ENCODE results near the gene FABP7.

The FABP7 gene

DNA sequence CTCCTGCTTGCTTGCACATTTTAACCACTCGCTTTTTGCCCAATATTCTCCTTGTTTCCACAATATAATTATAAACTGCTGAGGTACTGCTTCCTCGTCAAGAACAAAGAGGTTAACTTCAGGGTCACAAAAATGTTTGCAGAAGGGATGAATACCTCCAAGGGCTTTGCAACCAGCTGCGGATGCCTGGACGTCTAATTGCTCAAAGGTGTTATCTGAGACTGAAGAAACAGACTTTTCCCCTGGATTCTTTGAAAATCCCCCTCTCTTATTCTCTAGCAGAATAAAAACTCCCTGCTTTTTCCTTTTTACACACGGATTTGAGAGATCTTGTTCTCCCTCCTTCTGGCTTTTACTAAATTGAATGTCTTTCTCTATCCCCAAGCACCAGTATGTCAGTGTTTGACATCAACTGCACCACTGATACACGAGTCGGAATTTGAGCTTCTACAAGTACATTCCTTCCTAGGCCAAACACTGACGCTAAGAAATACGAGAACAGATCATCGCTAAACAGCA, 9.2 kb downstream of the FABP7 start:
- TF ChIP-seq CTCF (conservative IDR thresholded peaks at IDR 0.05; ENCODE audit: low read depth, low read length), result no peak
- H3K4me3 ChIP-seq (ENCODE audit: low read length), result peak overlapping the region; percentile 89
- DNase-seq (ENCODE audit: low read depth), result no peak

- peak within 1 kb of the TSS; percentile 89 for H3K4me3 ChIP-seq (ENCODE audit: low read length)
- DNase-seq (ENCODE audit: low read depth), result no peak
- peak; percentile 43 for TF ChIP-seq CTCF (conservative IDR thresholded peaks at IDR 0.05; ENCODE audit: low read depth, low read length)
These were observed 9.9 kb downstream of the FABP7 start, which contains the start of gene SMPDL3A for GRCh38 chr6:122789182-122790027. Gene SMPDL3A (plus strand): TSS chr6:122789258. CDS start chr6:122789347, 89 bp downstream.

DNA sequence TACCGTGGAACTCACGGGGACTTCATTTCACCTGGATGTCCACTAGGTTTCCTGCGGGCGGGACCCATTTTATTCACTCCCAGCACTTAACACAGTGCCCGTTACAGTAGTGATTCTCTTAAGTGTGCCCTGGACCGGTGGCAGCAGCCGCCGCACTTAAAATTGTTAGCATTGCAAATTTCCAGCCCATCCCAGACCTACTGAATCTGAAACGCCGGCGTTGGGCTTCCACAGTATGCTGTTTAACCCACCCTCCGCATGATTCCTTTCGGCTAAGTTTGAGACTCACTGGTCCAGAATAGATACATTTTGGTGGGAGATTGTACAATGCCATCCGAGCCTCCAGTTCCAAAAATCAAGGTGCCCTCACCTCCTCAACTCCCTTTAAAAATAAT, 10.5 kb downstream of the FABP7 start:
- TF ChIP-seq CTCF (conservative IDR thresholded peaks at IDR 0.05; ENCODE audit: low read depth, low read length), result no peak
- H3K4me3 ChIP-seq (ENCODE audit: low read length), result peak overlapping the region; percentile 89
- no peak for DNase-seq (ENCODE audit: low read depth)

DNA sequence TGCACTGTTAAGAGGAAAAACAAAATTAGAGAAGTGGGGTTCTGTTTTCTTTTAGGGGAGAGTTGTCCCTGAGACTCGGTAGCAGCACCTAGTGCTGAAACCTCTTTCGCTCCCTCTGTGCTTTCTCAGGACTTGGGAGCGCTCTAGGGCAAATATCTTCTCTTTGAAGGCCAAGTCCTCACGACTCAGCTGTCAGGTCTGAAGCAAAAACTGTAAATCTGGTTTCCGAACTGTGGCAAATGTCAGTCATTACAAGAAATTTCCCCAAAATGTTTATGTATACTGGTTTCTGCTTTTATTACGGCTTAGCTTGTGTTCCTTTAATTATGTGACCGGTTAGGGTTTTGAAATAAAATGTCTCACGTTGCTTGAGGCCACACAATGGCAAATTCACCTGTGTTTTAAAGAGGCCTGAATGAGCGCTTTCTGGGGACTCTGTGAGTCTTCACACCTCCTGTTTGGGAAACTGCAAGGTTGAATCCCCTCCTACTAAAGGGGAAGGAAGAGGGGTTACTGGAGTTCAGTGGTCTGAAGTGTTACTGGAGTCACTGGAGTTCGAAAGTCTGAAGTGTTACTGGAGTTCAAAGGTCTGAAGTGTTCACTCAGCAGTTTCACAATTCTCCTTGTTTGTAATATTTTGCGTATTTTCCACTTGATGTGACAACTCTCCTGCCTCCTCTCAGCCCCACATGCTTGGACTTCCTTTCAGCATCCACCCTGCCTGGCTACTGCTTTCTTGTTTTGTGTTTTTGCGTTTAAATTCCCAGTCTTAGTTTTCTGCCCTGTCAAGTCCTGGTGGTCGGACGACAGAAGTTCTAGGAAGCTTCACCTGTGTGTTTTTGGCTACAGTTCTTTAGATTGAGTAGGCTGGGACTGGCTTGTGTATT, 11.2 kb downstream of the FABP7 start:
- TF ChIP-seq CTCF (conservative IDR thresholded peaks at IDR 0.05; ENCODE audit: low read depth, low read length), result peak; percentile 10
- H3K4me3 ChIP-seq (ENCODE audit: low read length), result peak overlapping the region; percentile 89
- DNase-seq (ENCODE audit: low read depth), result no peak

- DNase-seq (ENCODE audit: low read depth), result no peak
- H3K4me3 ChIP-seq (ENCODE audit: low read length), result no peak overlapping the region
- no peak for TF ChIP-seq CTCF (conservative IDR thresholded peaks at IDR 0.05; ENCODE audit: low read depth, low read length)
These were observed 11.8 kb downstream of the FABP7 start for GRCh38 chr6:122791310-122791679.

DNA sequence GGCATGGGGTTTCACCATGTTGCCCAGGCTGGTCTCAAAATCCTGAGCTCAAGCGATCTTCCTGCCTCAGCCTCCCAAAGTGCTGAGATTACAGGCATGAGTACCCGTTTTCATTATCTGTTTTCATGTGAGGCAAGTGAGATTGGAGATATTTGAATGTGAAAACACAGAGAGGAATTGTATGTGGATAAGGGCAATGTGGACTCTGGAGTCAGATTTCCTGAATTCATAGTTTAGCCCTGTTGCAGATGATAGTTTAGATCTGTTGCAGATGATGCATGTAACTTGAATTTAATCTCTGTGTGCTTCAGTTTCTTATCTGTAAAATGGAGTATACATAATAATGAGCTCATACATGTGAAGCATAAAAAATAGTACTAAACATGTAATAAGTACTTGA, 13.2 kb downstream of the FABP7 start:
- no peak for DNase-seq (ENCODE audit: low read depth)
- H3K4me3 ChIP-seq (ENCODE audit: low read length), result no peak overlapping the region
- TF ChIP-seq CTCF (conservative IDR thresholded peaks at IDR 0.05; ENCODE audit: low read depth, low read length), result no peak
